Ectodermal cell (in vitro differentiated cells): ENCODE results near the gene CHI3L1.

Experiments used
- H3K27ac ChIP-seq: 2 replicates; pipeline ENCODE4 v1.7.0; 2013; ENCODE audit warnings: mild to moderate bottlenecking, low read depth, low read length; ENCODE audit not compliant: insufficient read depth, poor library complexity, severe bottlenecking
- H3K27me3 ChIP-seq: 2 replicates; pipeline ENCODE4 v1.7.0; 2013; ENCODE audit warnings: mild to moderate bottlenecking, low read length; ENCODE audit not compliant: insufficient read depth, control insufficient read depth, poor library complexity, severe bottlenecking
- H3K36me3 ChIP-seq: one replicate; pipeline ENCODE4 v1.7.0; 2013; ENCODE audit warnings: low read length; ENCODE audit not compliant: control insufficient read depth, insufficient read depth
- H3K4me1 ChIP-seq: one replicate; pipeline ENCODE4 v1.7.0; 2013; ENCODE audit warnings: low read length; ENCODE audit not compliant: control insufficient read depth, insufficient read depth
- H3K4me3 ChIP-seq: 2 replicates; pipeline ENCODE4 v1.7.0; 2013; ENCODE audit warnings: low read depth, low read length, control low read depth; ENCODE audit not compliant: insufficient read depth
- H3K9me3 ChIP-seq: 2 replicates; pipeline ENCODE4 v1.7.0; 2013; ENCODE audit warnings: mild to moderate bottlenecking, low read length, moderate library complexity; ENCODE audit not compliant: control insufficient read depth
- WGBS, 2 experiments: methylation state at CpG; one replicate each; pipeline ENCODE4 v1.1.7; 2013; ENCODE audit warnings: missing lambda C conversion rate in 2 of 2; 5-methylcytosine and 5-hydroxymethylcytosine counted together

CHI3L1 gene

GRCh38 chr1:203196371-203196770 is 9.9 kb upstream of the CHI3L1 start:
- no peak overlapping the region for H3K4me3 ChIP-seq
- H3K27me3 ChIP-seq, result no peaks in the 10 kb centered on the region
- H3K4me1 ChIP-seq, result no peaks in the 10 kb centered on the region
- WGBS, 2 experiments, result 92 to 94% methylated on average over 3 of the region's 3 CpGs
- H3K27ac ChIP-seq, result no peak overlapping the region
- H3K9me3 ChIP-seq, result no peaks in the 10 kb centered on the region
- H3K36me3 ChIP-seq, result no peaks in the 10 kb centered on the region

DNA sequence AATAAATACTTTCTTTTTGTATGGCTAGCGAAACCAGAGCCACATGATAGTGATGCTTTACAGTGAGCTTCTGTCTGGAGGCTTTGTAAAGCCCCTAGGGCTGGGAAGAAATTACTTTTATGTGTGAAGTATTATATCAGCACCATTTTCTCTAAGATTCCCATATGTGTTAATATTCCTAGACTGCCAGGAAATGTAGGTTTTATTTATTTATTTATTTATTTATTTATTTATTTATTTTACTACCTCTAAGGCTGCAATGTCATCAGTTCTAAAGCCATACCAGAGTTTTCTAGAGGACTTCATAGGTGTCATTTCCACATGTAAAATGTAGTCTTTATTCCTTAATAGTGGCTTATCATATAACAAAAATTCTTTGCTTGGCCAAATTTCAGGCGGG is 4.4 kb upstream of the CHI3L1 start:
- peaks cover 17% of the 10 kb centered on the region for H3K4me1 ChIP-seq
- H3K27me3 ChIP-seq, result no peaks in the 10 kb centered on the region
- 97 to 98% methylated on average over 2 of the region's 2 CpGs for WGBS, 2 experiments
- H3K9me3 ChIP-seq, result peaks cover 2% of the 10 kb centered on the region
- H3K36me3 ChIP-seq, result no peaks in the 10 kb centered on the region
- H3K4me3 ChIP-seq, result no peak overlapping the region
- no peak overlapping the region for H3K27ac ChIP-seq

GRCh38 chr1:203189951-203190352 is 3.4 kb upstream of the CHI3L1 start:
- peaks cover 27% of the 10 kb centered on the region for H3K4me1 ChIP-seq
- peaks cover 2% of the 10 kb centered on the region for H3K9me3 ChIP-seq
- H3K27ac ChIP-seq, result no peak overlapping the region
- H3K36me3 ChIP-seq, result no peaks in the 10 kb centered on the region
- 76 to 79% methylated on average over 7 of the region's 7 CpGs for WGBS, 2 experiments
- H3K27me3 ChIP-seq, result no peaks in the 10 kb centered on the region
- no peak overlapping the region for H3K4me3 ChIP-seq

DNA sequence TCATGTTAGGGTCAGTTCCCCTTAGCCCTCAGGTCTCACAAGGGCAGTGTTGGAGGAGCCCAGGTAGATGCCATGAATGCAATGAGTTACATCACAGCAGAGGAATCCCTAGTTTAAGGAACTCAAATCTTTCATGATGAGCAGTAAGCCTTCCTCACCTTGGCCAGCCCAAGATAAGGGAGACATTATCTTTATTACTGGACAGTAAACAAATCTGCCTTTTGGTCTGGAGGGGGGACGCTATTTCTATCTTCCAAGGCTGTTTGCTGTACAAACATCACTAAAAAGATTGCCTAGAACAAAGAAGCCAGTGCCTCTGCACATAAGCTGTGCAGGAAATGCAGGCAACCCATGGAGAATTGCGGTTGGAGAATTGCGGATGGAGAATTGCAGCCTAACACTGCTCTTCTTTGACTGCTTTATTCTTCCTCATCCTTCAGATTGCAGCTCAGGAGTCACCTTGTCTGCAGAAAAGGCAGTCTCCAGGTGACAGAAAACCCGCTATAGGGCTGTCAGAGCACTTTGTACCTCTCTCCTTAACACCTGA is 2.3 kb upstream of the CHI3L1 start:
- Histone ChIP-seq H3K9me3 (peaks cover 2% of the 10 kb centered on the region), H3K4me1 (peaks cover 29% of the 10 kb centered on the region), H3K27ac (no peak overlapping the region), H3K36me3 (no peaks in the 10 kb centered on the region), H3K4me3 (no peak overlapping the region), H3K27me3 (no peaks in the 10 kb centered on the region)
- 95 to 96% methylated on average over 3 to 4 of the region's 4 CpGs for WGBS, 2 experiments

- WGBS, 2 experiments, result 72 to 86% methylated on average over 3 of the region's 3 CpGs
- Histone ChIP-seq H3K27me3 (no peaks in the 10 kb centered on the region), H3K4me1 (peaks cover 29% of the 10 kb centered on the region), H3K9me3 (peaks cover 2% of the 10 kb centered on the region), H3K27ac (no peak overlapping the region), H3K36me3 (no peaks in the 10 kb centered on the region), H3K4me3 (no peak overlapping the region)
Observed at GRCh38 chr1:203187689-203188264, 1.3 kb upstream of the CHI3L1 start.

DNA sequence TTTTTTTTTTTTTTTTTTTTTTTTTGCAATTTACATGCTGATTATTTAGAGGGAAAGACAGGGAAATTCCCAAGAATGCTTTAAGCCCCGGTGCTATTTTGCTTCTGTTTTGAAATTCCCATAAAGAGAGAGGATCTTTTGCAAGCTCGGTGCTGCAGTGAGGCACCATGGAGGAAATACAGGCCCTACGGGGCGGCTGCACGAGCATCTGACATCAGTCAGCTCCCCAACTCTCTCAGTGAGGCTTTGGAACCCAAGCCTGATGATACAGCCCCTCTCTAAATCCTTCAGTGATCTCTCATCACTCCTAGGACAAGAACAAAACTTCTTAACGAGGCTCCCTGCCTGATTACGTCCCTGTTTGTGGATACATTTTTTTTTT is 791 bp upstream of the CHI3L1 start:
- no peaks in the 10 kb centered on the region for H3K36me3 ChIP-seq
- H3K27ac ChIP-seq, result no peak overlapping the region
- H3K4me3 ChIP-seq, result no peak overlapping the region
- WGBS, 2 experiments, result 39 to 44% methylated on average over 7 of the region's 7 CpGs
- peaks cover 2% of the 10 kb centered on the region for H3K9me3 ChIP-seq
- no peaks in the 10 kb centered on the region for H3K27me3 ChIP-seq
- H3K4me1 ChIP-seq, result peaks cover 29% of the 10 kb centered on the region

DNA sequence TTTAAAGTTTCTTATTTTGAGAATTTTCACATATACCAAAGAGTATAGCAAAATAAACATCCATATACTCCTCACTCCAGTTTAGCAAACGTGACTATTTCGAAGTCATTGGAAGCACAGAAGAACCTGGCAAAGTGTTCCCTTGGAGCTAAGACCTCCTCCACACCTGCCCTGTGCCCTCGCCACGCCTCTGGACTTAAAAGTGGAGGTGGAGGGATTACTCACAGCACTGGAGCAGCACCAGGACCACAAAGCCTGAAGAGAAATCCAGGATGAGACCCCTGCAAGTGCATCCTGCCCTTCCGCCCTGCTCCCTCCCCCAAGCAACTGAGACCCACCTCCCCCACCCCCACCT is 436 bp downstream of the CHI3L1 start:
- no peak overlapping the region for H3K27ac ChIP-seq
- no peaks in the 10 kb centered on the region for H3K27me3 ChIP-seq
- 73 to 78% methylated on average over 5 of the region's 5 CpGs for WGBS, 2 experiments
- H3K9me3 ChIP-seq, result peaks cover 2% of the 10 kb centered on the region
- peaks cover 35% of the 10 kb centered on the region for H3K4me1 ChIP-seq
- H3K36me3 ChIP-seq, result no peaks in the 10 kb centered on the region
- no peak overlapping the region for H3K4me3 ChIP-seq

- H3K9me3 ChIP-seq, result peaks cover 2% of the 10 kb centered on the region
- WGBS, 2 experiments, result 60 to 73% methylated on average over 4 of the region's 4 CpGs
- H3K36me3 ChIP-seq, result no peaks in the 10 kb centered on the region
- no peaks in the 10 kb centered on the region for H3K27me3 ChIP-seq
- no peak overlapping the region for H3K4me3 ChIP-seq
- H3K27ac ChIP-seq, result no peak overlapping the region
- peaks cover 35% of the 10 kb centered on the region for H3K4me1 ChIP-seq
Observed at GRCh38 chr1:203185585-203185984, 919 bp downstream of the CHI3L1 start.

DNA sequence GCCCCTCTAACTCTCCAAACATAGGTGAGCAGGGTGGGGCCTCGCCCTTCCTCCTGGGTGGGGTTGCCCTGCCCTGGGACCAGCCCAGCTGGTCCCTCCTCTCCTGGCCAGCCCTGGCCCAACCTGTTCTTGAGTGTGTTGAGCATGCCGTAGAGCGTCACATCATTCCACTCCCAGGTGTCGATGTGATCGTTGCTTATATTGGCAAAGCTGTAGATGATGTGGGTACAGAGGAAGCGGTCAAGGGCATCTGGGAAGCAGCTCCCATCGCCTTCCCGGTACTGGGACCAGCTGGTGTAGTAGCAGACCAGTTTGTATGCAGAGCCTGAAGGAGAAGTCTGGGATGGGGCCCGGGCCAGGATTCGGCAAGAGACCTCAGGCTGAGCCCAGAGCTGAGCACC is 1.4 kb downstream of the CHI3L1 start:
- Histone ChIP-seq H3K36me3 (no peaks in the 10 kb centered on the region), H3K4me1 (peaks cover 35% of the 10 kb centered on the region)

GRCh38 chr1:203184467-203184866 is 2.0 kb downstream of the CHI3L1 start:
- 86 to 88% methylated on average over 4 of the region's 4 CpGs for WGBS, 2 experiments
- Histone ChIP-seq H3K4me3 (no peak overlapping the region), H3K36me3 (no peaks in the 10 kb centered on the region), H3K27me3 (no peaks in the 10 kb centered on the region), H3K4me1 (peaks cover 37% of the 10 kb centered on the region), H3K27ac (no peak overlapping the region), H3K9me3 (peaks cover 2% of the 10 kb centered on the region)

More for the DNA sequence above, 1.4 kb downstream of the CHI3L1 start:
- 92 to 96% methylated on average over 10 of the region's 10 CpGs for WGBS, 2 experiments
- Histone ChIP-seq H3K27me3 (no peaks in the 10 kb centered on the region), H3K4me3 (no peak overlapping the region), H3K9me3 (peaks cover 2% of the 10 kb centered on the region), H3K27ac (no peak overlapping the region)

GRCh38 chr1:203183828-203184227 is 2.7 kb downstream of the CHI3L1 start:
- Histone ChIP-seq H3K9me3 (no peaks in the 10 kb centered on the region), H3K27me3 (no peaks in the 10 kb centered on the region), H3K4me3 (no peak overlapping the region), H3K27ac (no peak overlapping the region), H3K4me1 (peaks cover 44% of the 10 kb centered on the region), H3K36me3 (no peaks in the 10 kb centered on the region)
- WGBS, 2 experiments, result 93 to 94% methylated on average over 2 of the region's 2 CpGs
